GM23338 (cell line): Measurements from ENCODE around the gene AATF. TPM values are rescaled to one million over a fixed set of nuclear protein-coding genes. Genes with fewer than 3 reads are reported as not detected.
A peak's percentile ranks its signal among the peaks of the same experiment; 100 is the strongest.

Experiments
- ATAC-seq: fragments of 200-7000 bp; cut with Tn5 transposase; 3 replicates; pipeline ENCODE4 v1.9.1; 2020
- DNase-seq: peaks from one replicate; pipeline ENCODE4 v3.0.0-alpha.2; 2015; ENCODE audit warnings: low spot score
- H2AFZ ChIP-seq: fragments of 200-600 bp; sonication (generic); 2 replicates; pipeline ENCODE4 v1.8.0; 2016; ENCODE audit warnings: antibody characterized with exemption, mild to moderate bottlenecking, moderate library complexity
- H3F3A ChIP-seq: fragments of 200-600 bp; sonication (generic); replicated peaks from 2 replicates; pipeline ENCODE4 v1.8.0; 2017; ENCODE audit warnings: antibody characterized with exemption, mixed run types, low read depth
- H3K27ac ChIP-seq: fragments of 200-600 bp; sonication (generic); 2 replicates; pipeline ENCODE4 v1.6.1; 2016; ENCODE audit warnings: low read depth
- H3K27me3 ChIP-seq: fragments of 200-600 bp; sonication (generic); 2 replicates; pipeline ENCODE4 v1.8.0; 2016; ENCODE audit warnings: mild to moderate bottlenecking, mixed run types, moderate library complexity; ENCODE audit not compliant: insufficient read depth
- H3K36me3 ChIP-seq: fragments of 200-600 bp; sonication (generic); 2 replicates; pipeline ENCODE4 v1.8.0; 2016; ENCODE audit warnings: mild to moderate bottlenecking; ENCODE audit not compliant: insufficient read depth
- H3K4me1 ChIP-seq: fragments of 200-600 bp; sonication (generic); 2 replicates; pipeline ENCODE4 v1.8.0; 2016; ENCODE audit warnings: mild to moderate bottlenecking, moderate library complexity; ENCODE audit not compliant: insufficient read depth
- H3K4me2 ChIP-seq: fragments of 200-600 bp; sonication (generic); 2 replicates; pipeline ENCODE4 v1.7.1; 2017; ENCODE audit warnings: mixed run types
- H3K4me3 ChIP-seq: fragments of 200-600 bp; sonication (generic); 2 replicates; pipeline ENCODE4 v1.6.1; 2016; ENCODE audit warnings: mixed run types
- H3K79me2 ChIP-seq: fragments of 200-600 bp; sonication (generic); replicated peaks from 2 replicates; pipeline ENCODE4 v1.8.0; 2017; ENCODE audit warnings: mild to moderate bottlenecking; ENCODE audit not compliant: insufficient read depth
- H3K9me2 ChIP-seq: fragments of 200-600 bp; sonication (generic); 2 replicates; pipeline ENCODE4 v1.8.0; 2017; ENCODE audit not compliant: insufficient read depth
- H4K20me1 ChIP-seq: fragments of 200-600 bp; sonication (generic); replicated peaks from 2 replicates; pipeline ENCODE4 v1.8.0; 2017; ENCODE audit warnings: mild to moderate bottlenecking; ENCODE audit not compliant: insufficient read depth
- H3K27ac Mint-ChIP-seq: 2 replicates; pipeline ENCODE4 v1.8.0; 2020; ENCODE audit warnings: inconsistent platforms, mild to moderate bottlenecking, moderate library complexity, mixed read lengths
- H3K27me3 Mint-ChIP-seq: 3 replicates; pipeline ENCODE4 v1.8.0; 2022; ENCODE audit warnings: low read depth, mild to moderate bottlenecking, moderate library complexity, mixed read lengths, inconsistent platforms; ENCODE audit not compliant: insufficient read depth, poor library complexity
- H3K36me3 Mint-ChIP-seq: 3 replicates; pipeline ENCODE4 v1.8.0; 2021; ENCODE audit warnings: low read depth, mild to moderate bottlenecking, inconsistent platforms, moderate library complexity, mixed read lengths
- H3K4me1 Mint-ChIP-seq: 3 replicates; pipeline ENCODE4 v1.8.0; 2020; ENCODE audit warnings: mild to moderate bottlenecking, inconsistent platforms, mixed read lengths
- H3K4me3 Mint-ChIP-seq: 3 replicates; pipeline ENCODE4 v1.8.0; 2021; ENCODE audit warnings: moderate library complexity, mild to moderate bottlenecking, inconsistent platforms, mixed read lengths
- H3K9me3 Mint-ChIP-seq: 3 replicates; pipeline ENCODE4 v1.8.0; 2020; ENCODE audit warnings: moderate library complexity, mild to moderate bottlenecking, inconsistent platforms, mixed read lengths
- EZH2 ChIP-seq: fragments of 200-600 bp; sonication (generic); IDR thresholded peaks from one replicate; pipeline ENCODE4 v1.8.0; 2017; ENCODE audit warnings: antibody characterized with exemption, mild to moderate bottlenecking, low read depth; ENCODE audit not compliant: unreplicated experiment
- JUNB ChIP-seq: IDR thresholded peaks from one replicate; pipeline ENCODE4 v1.6.1; 2016; ENCODE audit warnings: antibody characterized with exemption; ENCODE audit not compliant: unreplicated experiment
- NANOG ChIP-seq: IDR thresholded peaks from 2 replicates; pipeline ENCODE4 v1.6.1; 2016; ENCODE audit warnings: antibody characterized with exemption, borderline replicate concordance
- POLR2AphosphoS5 ChIP-seq: IDR thresholded peaks from 2 replicates; pipeline ENCODE4 v1.6.1; 2016; ENCODE audit warnings: antibody characterized with exemption, low read depth
- STAT1 ChIP-seq: IDR thresholded peaks from one replicate; pipeline ENCODE4 v1.6.1; 2016; ENCODE audit warnings: antibody characterized with exemption; ENCODE audit not compliant: unreplicated experiment
- ZNF114 ChIP-seq: fragments of 250-450 bp; sonication (Bioruptor Pico); IDR thresholded peaks from 2 replicates; pipeline ENCODE4 v1.5.0; 2020; ENCODE audit warnings: mild to moderate bottlenecking, moderate library complexity
- ZNF331 ChIP-seq: fragments of 250-450 bp; sonication (Bioruptor Pico); IDR thresholded peaks from 2 replicates; pipeline ENCODE4 v1.5.0; 2020; ENCODE audit warnings: low read depth, mild to moderate bottlenecking, moderate library complexity
- polyA plus RNA-seq: library from polyadenylated mRNA; unstranded; fragments of >200 nt; fragmentation: Nextera tagmentation; extraction: Ambion mirVana; gene quantifications from 2 replicates; pipeline ENCODE4 v1.2.1, GENCODE V29; 2016
- total RNA-seq: library from RNA; depleted of rRNA; stranded (reverse); fragments of >200 nt; shearing (Covaris generic); gene quantifications from 2 replicates; pipeline ENCODE4 v1.2.3, GENCODE V29; 2014
- TF ChIP-seq, protein P1 (sequence below): IDR thresholded peaks from 2 replicates; pipeline ENCODE4 v1.6.1; 2016; ENCODE audit warnings: antibody characterized with exemption
- TF ChIP-seq, protein P2 (sequence below), 2 experiments: fragments of 200-600 bp in 1 of 2; sonication (generic) in 1 of 2; conservative IDR thresholded peaks; 2 replicates each; pipeline versions ENCODE4 v1.5.1 to v1.6.1; 2016 to 2017; ENCODE audit warnings: antibody characterized with exemption in 2 of 2, low read depth in 2 of 2, mild to moderate bottlenecking in 2 of 2, moderate library complexity in 1 of 2
- TF ChIP-seq, protein P3 (sequence below): IDR thresholded peaks from one replicate; pipeline ENCODE4 v1.6.1; 2018; ENCODE audit warnings: antibody characterized with exemption; ENCODE audit not compliant: unreplicated experiment
- TF ChIP-seq, protein P4 (sequence below): fragments of 250-450 bp; sonication (Bioruptor Pico); IDR thresholded peaks from 2 replicates; pipeline ENCODE4 v1.5.0; 2020; ENCODE audit warnings: mild to moderate bottlenecking, moderate library complexity

AATF gene
- total and polyA plus RNA-seq, 2 experiments from 2014 or later, result 40.2 to 71.2 TPM

DNA sequence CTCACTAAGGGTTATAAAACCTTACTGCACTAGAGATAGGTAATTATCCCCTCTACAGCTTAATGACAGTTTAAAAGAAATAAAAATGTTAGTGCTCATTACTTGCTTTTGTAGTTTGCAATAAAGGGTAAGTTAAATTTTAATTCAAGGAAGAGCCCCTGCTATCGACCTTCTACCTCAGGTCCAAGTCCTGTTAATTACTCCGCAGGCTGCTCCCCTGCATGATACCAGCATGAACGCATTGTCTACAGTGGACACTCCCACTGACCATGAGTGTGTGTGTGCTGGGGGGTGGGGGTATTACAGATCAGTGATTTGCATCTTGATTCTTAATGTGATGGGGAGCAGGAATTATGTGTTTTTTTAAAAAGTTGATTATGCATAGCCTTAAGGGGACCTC, 103.1 kb downstream of the AATF start (continued):
- TF ChIP-seq, protein P1, sequence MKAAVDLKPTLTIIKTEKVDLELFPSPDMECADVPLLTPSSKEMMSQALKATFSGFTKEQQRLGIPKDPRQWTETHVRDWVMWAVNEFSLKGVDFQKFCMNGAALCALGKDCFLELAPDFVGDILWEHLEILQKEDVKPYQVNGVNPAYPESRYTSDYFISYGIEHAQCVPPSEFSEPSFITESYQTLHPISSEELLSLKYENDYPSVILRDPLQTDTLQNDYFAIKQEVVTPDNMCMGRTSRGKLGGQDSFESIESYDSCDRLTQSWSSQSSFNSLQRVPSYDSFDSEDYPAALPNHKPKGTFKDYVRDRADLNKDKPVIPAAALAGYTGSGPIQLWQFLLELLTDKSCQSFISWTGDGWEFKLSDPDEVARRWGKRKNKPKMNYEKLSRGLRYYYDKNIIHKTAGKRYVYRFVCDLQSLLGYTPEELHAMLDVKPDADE, result no peak
- TF ChIP-seq, protein P2, sequence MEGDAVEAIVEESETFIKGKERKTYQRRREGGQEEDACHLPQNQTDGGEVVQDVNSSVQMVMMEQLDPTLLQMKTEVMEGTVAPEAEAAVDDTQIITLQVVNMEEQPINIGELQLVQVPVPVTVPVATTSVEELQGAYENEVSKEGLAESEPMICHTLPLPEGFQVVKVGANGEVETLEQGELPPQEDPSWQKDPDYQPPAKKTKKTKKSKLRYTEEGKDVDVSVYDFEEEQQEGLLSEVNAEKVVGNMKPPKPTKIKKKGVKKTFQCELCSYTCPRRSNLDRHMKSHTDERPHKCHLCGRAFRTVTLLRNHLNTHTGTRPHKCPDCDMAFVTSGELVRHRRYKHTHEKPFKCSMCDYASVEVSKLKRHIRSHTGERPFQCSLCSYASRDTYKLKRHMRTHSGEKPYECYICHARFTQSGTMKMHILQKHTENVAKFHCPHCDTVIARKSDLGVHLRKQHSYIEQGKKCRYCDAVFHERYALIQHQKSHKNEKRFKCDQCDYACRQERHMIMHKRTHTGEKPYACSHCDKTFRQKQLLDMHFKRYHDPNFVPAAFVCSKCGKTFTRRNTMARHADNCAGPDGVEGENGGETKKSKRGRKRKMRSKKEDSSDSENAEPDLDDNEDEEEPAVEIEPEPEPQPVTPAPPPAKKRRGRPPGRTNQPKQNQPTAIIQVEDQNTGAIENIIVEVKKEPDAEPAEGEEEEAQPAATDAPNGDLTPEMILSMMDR (conservative IDR thresholded peaks at IDR 0.05; ENCODE audit: low read depth in 2 of 2), result no peak
- no peak for TF ChIP-seq ZNF331 (CRISPR knock-in tag)
- no peak for TF ChIP-seq ZNF114 (CRISPR knock-in tag)
- TF ChIP-seq, protein P3, sequence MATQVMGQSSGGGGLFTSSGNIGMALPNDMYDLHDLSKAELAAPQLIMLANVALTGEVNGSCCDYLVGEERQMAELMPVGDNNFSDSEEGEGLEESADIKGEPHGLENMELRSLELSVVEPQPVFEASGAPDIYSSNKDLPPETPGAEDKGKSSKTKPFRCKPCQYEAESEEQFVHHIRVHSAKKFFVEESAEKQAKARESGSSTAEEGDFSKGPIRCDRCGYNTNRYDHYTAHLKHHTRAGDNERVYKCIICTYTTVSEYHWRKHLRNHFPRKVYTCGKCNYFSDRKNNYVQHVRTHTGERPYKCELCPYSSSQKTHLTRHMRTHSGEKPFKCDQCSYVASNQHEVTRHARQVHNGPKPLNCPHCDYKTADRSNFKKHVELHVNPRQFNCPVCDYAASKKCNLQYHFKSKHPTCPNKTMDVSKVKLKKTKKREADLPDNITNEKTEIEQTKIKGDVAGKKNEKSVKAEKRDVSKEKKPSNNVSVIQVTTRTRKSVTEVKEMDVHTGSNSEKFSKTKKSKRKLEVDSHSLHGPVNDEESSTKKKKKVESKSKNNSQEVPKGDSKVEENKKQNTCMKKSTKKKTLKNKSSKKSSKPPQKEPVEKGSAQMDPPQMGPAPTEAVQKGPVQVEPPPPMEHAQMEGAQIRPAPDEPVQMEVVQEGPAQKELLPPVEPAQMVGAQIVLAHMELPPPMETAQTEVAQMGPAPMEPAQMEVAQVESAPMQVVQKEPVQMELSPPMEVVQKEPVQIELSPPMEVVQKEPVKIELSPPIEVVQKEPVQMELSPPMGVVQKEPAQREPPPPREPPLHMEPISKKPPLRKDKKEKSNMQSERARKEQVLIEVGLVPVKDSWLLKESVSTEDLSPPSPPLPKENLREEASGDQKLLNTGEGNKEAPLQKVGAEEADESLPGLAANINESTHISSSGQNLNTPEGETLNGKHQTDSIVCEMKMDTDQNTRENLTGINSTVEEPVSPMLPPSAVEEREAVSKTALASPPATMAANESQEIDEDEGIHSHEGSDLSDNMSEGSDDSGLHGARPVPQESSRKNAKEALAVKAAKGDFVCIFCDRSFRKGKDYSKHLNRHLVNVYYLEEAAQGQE, result no peak

DNA sequence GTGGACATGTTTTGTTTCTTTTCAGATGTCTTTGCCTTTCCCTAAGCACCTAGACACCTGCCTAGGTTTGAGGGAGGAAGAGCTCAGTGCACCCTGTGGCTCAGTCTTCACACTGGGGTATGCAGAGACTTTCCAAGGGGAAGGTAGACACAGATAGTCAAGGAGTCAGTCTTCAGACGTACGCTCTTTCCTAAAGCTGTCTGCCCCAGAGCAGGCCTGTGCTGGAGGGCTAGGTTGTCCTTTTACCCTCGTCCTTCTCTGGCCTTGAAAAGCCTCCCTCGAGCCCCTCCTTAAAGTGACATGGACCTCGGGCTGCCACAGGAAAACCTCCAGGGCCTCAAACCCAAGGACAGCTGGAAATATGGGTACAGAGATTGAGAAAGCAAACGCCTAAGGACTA, 103.7 kb downstream of the AATF start:
- peaks cover 4% of the 10 kb centered on the region for H3K4me1 ChIP-seq
- H3K4me2 ChIP-seq, result no peak overlapping the region
- Mint-ChIP-seq H3K4me3 (no peak overlapping the region), H3K27me3 (peaks cover 14% of the 10 kb centered on the region), H3K4me1 (peaks cover 34% of the 10 kb centered on the region), H3K27ac (no peak overlapping the region), H3K36me3 (peaks cover 12% of the 10 kb centered on the region; the same call in 2 of the 3 replicates), H3K9me3 (no peaks in the 10 kb centered on the region)
- 0 out of 2 replicates have a peak, but pooled peaks cover 13% of the 10 kb centered on the region for H3F3A ChIP-seq
- DNase-seq (no peak), ATAC-seq (no peak)
- no peaks in the 10 kb centered on the region for H3K9me2 ChIP-seq
- H3K27me3 ChIP-seq, result no peaks in the 10 kb centered on the region
- no peaks in the 10 kb centered on the region; the same call in 1 of the 2 replicates for H3K36me3 ChIP-seq
- no peaks in the 10 kb centered on the region for H4K20me1 ChIP-seq
- H3K27ac ChIP-seq, result peak overlapping the region; percentile 63; the same call in 1 of the 2 replicates
- H3K4me3 ChIP-seq, result no peak overlapping the region
- no peak overlapping the region for H2AFZ ChIP-seq
- H3K79me2 ChIP-seq, result no peaks in the 10 kb centered on the region
- TF ChIP-seq, protein P1, result no peak
- TF ChIP-seq ZNF331 (CRISPR knock-in tag), result no peak
- no peak for TF ChIP-seq NANOG
- TF ChIP-seq JUNB, result no peak
- no peak for TF ChIP-seq EZH2
- TF ChIP-seq, protein P4, sequence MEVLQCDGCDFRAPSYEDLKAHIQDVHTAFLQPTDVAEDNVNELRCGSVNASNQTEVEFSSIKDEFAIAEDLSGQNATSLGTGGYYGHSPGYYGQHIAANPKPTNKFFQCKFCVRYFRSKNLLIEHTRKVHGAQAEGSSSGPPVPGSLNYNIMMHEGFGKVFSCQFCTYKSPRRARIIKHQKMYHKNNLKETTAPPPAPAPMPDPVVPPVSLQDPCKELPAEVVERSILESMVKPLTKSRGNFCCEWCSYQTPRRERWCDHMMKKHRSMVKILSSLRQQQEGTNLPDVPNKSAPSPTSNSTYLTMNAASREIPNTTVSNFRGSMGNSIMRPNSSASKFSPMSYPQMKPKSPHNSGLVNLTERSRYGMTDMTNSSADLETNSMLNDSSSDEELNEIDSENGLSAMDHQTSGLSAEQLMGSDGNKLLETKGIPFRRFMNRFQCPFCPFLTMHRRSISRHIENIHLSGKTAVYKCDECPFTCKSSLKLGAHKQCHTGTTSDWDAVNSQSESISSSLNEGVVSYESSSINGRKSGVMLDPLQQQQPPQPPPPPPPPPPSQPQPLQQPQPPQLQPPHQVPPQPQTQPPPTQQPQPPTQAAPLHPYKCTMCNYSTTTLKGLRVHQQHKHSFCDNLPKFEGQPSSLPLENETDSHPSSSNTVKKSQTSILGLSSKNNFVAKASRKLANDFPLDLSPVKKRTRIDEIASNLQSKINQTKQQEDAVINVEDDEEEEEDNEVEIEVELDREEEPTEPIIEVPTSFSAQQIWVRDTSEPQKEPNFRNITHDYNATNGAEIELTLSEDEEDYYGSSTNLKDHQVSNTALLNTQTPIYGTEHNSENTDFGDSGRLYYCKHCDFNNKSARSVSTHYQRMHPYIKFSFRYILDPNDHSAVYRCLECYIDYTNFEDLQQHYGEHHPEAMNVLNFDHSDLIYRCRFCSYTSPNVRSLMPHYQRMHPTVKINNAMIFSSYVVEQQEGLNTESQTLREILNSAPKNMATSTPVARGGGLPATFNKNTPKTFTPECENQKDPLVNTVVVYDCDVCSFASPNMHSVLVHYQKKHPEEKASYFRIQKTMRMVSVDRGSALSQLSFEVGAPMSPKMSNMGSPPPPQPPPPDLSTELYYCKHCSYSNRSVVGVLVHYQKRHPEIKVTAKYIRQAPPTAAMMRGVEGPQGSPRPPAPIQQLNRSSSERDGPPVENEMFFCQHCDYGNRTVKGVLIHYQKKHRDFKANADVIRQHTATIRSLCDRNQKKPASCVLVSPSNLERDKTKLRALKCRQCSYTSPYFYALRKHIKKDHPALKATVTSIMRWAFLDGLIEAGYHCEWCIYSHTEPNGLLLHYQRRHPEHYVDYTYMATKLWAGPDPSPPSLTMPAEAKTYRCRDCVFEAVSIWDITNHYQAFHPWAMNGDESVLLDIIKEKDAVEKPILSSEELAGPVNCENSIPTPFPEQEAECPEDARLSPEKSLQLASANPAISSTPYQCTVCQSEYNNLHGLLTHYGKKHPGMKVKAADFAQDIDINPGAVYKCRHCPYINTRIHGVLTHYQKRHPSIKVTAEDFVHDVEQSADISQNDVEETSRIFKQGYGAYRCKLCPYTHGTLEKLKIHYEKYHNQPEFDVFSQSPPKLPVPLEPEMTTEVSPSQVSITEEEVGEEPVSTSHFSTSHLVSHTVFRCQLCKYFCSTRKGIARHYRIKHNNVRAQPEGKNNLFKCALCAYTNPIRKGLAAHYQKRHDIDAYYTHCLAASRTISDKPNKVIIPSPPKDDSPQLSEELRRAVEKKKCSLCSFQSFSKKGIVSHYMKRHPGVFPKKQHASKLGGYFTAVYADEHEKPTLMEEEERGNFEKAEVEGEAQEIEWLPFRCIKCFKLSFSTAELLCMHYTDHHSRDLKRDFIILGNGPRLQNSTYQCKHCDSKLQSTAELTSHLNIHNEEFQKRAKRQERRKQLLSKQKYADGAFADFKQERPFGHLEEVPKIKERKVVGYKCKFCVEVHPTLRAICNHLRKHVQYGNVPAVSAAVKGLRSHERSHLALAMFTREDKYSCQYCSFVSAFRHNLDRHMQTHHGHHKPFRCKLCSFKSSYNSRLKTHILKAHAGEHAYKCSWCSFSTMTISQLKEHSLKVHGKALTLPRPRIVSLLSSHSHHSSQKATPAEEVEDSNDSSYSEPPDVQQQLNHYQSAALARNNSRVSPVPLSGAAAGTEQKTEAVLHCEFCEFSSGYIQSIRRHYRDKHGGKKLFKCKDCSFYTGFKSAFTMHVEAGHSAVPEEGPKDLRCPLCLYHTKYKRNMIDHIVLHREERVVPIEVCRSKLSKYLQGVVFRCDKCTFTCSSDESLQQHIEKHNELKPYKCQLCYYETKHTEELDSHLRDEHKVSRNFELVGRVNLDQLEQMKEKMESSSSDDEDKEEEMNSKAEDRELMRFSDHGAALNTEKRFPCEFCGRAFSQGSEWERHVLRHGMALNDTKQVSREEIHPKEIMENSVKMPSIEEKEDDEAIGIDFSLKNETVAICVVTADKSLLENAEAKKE, result no peak
- TF ChIP-seq STAT1, result no peak
- no peak for TF ChIP-seq POLR2AphosphoS5
